Lung (tissue), 12 donors: Measurements from ENCODE around the gene WEE1. TPM values are rescaled to one million over a fixed set of nuclear protein-coding genes. Genes with fewer than 3 reads are reported as not detected.

Source experiments
- ATAC-seq: fragments of 200-7000 bp; cut with Tn5 transposase; one replicate; pipeline ENCODE4 v1.9.1; 2020; ENCODE audit warnings: moderate number of reproducible peaks; ENCODE audit not compliant: insufficient read depth, low FRiP score
- DNase-seq, 3 donors: peaks; one replicate each; pipeline ENCODE4 v3.0.0-alpha.2; 2013 to 2017
- H3K27ac ChIP-seq, 2 donors: one replicate each; pipeline ENCODE4 v1.5.1; 2013; ENCODE audit warnings: mild to moderate bottlenecking in 2 of 2, moderate library complexity in 2 of 2, control low read depth in 1 of 2, inconsistent platforms in 1 of 2, low read depth in 1 of 2, low read length in 1 of 2
- H3K27me3 ChIP-seq, 3 donors: one replicate each; pipeline ENCODE4 v1.5.1; 2013; ENCODE audit warnings: low read length in 2 of 3; ENCODE audit not compliant: control insufficient read depth in 3 of 3, insufficient read depth in 3 of 3
- H3K36me3 ChIP-seq, 4 donors: one replicate each; pipeline ENCODE4 v1.5.1; 2013; ENCODE audit warnings: low read length in 4 of 4, mild to moderate bottlenecking in 1 of 4, moderate library complexity in 1 of 4; ENCODE audit not compliant: control insufficient read depth in 4 of 4, insufficient read depth in 4 of 4
- H3K4me1 ChIP-seq, 5 donors: one replicate each; pipeline ENCODE4 v1.5.1; 2013; ENCODE audit warnings: low read length in 5 of 5, mild to moderate bottlenecking in 2 of 5, moderate library complexity in 1 of 5; ENCODE audit not compliant: control insufficient read depth in 5 of 5, insufficient read depth in 5 of 5
- H3K4me3 ChIP-seq: one replicate; pipeline ENCODE4 v1.5.1; 2013; ENCODE audit warnings: mild to moderate bottlenecking, control low read depth, moderate library complexity
- H3K9ac ChIP-seq, 2 donors: one replicate each; pipeline ENCODE4 v1.5.1; 2013; ENCODE audit warnings: low read length in 2 of 2, control low read depth in 1 of 2; ENCODE audit not compliant: insufficient read depth in 1 of 2
- H3K9me3 ChIP-seq, 4 donors: one replicate each; pipeline ENCODE4 v1.5.1; 2013; ENCODE audit warnings: low read length in 3 of 4, mild to moderate bottlenecking in 1 of 4, moderate library complexity in 1 of 4; ENCODE audit not compliant: control insufficient read depth in 4 of 4, insufficient read depth in 3 of 4
- CTCF ChIP-seq: IDR thresholded peaks from 2 replicates; pipeline ENCODE4 v1.5.1; 2012; ENCODE audit warnings: mild to moderate bottlenecking; ENCODE audit errors: control extremely low read depth, extremely low read depth
- WGBS, 2 donors: extraction: QIAGEN DNeasy Blood & Tissue Kit; methylation state at CpG; one replicate each; pipeline ENCODE4 v1.1.7; 2013; 5-methylcytosine and 5-hydroxymethylcytosine counted together
- polyA plus RNA-seq, 2 donors: library from polyadenylated mRNA; stranded (reverse); fragments of 200-250 nt; gene quantifications; one replicate each; pipeline ENCODE4 v1.2.1, GENCODE V29; 2013
- total RNA-seq, 2 donors: library from RNA; depleted of rRNA in 1 of 2; stranded (reverse); fragments of >200 nt in 1 of 2; gene quantifications; one replicate each; pipeline ENCODE4 v1.2.1, GENCODE V29; 2014 to 2021
- donor health status: control.
- donor health status: control.
- donor health status: Bipolar disorder and iron deficiency.
- donor health status: healthy.
- donor health status: DM: yes; HTN: yes; CAD: no.

The WEE1 gene
- total and polyA plus RNA-seq, 4 donors, result 5.0 to 48.9 (median 9.7) TPM

- peak; percentile 87 for ATAC-seq
- Histone ChIP-seq H3K9ac (peak overlapping the region; percentile 91 to 93), H3K4me3 (no peak overlapping the region), H3K27ac (peak overlapping the region; percentile 88 to 98), H3K36me3 (no peaks in the 10 kb centered on the region), H3K4me1 (peaks cover 0 to 18% (median 4%) of the 10 kb centered on the region in 5 donors), H3K9me3 (no peaks in the 10 kb centered on the region), H3K27me3 (no peaks in the 10 kb centered on the region)
- DNase-seq, result peak; percentile 97 to 99 (median 99)
- WGBS, 2 donors, result 0 to 1% methylated on average over 35 of the region's 35 CpGs
- peak; percentile 88 for TF ChIP-seq CTCF
Measured at GRCh38 chr11:9613118-9613829, 39.8 kb downstream of the WEE1 start.

GRCh38 chr11:9613830-9614762 is 40.6 kb downstream of the WEE1 start:
- H3K27me3 ChIP-seq, result no peaks in the 10 kb centered on the region

GRCh38 chr11:9615031-9615451 is 41.6 kb downstream of the WEE1 start:
- Histone ChIP-seq H3K36me3 (no peaks in the 10 kb centered on the region), H3K9ac (no peak overlapping the region), H3K9me3 (no peaks in the 10 kb centered on the region), H3K4me3 (no peak overlapping the region), H3K4me1 (peaks cover 0 to 18% (median 4%) of the 10 kb centered on the region in 5 donors), H3K27me3 (no peaks in the 10 kb centered on the region), H3K27ac (peak overlapping the region in 1 of 2 donors; percentile 88)
- TF ChIP-seq CTCF, result no peak
- peak in 1 of 3 donors; percentile 8 for DNase-seq
- 49 to 73% methylated on average over 2 of the region's 2 CpGs for WGBS, 2 donors
- no peak for ATAC-seq

More at GRCh38 chr11:9613830-9614762, 40.6 kb downstream of the WEE1 start:
- 1% methylated on average over 54 of the region's 54 CpGs for WGBS, 2 donors
- Histone ChIP-seq H3K27ac (peak overlapping the region; percentile 88 to 98), H3K9ac (peak overlapping the region; percentile 91 to 93), H3K4me1 (peaks cover 0 to 18% (median 4%) of the 10 kb centered on the region in 5 donors), H3K36me3 (no peaks in the 10 kb centered on the region), H3K4me3 (peak overlapping the region; percentile 8), H3K9me3 (no peaks in the 10 kb centered on the region)
- DNase-seq (peak; percentile 92), ATAC-seq (peak; percentile 97)
- TF ChIP-seq CTCF, result peak; percentile 70
